ENCODE data around the gene IGSF9B. TPM values are rescaled to one million over a fixed set of nuclear protein-coding genes. Genes with fewer than 3 reads are reported as not detected.

The IGSF9B gene
- total and polyA plus RNA-seq, 12 donors: 0.12 to 23.4 (median 1.6) TPM

DNA sequence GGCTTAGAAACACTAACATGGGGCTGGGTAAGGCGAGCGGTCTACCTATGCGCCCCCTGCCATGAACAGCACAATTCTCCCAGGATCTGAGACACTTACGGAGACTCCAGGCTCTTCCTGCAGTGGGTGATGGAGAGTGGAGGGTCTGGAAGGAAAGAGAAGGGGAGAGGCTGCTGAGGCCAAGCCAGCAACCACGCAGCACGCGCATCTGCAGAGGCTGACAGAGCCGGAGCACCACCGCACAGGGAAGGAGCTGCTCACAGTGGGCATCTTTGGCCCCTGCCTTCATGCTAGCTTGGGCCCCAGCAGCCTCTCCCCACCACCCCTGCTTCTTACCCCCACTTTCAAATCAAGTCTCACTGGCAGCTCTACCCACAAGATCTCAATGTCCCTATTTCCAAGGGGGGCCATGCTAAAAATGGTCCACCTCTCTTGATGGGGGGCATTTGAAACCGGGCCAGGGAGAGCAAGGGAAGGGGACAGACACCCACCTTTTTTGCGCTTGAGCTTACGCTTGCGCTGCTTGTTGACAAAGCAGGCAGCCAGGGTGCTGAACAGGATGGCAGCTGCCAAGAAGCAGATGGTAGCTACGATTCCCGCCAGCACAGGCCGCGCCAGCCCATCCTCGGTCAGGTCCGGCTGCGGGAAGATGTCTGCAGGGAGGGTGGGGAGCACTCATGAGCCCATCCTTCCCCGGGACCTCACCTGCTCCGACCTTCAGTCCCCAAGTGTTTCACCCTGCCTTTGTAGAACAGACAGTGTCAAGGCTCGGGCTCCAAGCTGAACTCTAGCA lies 34.5 kb downstream of the IGSF9B start:
- 87 to 94% (median 93%) methylated on average over 11 to 23 of the region's 23 CpGs for WGBS, 4 donors
- Histone ChIP-seq H3K27me3 (no peaks in the 10 kb centered on the region), H3K4me3 (no peak overlapping the region), H3K4me1 (replicated peaks in 1 of 2) (no peaks in the 10 kb centered on the region), H3K27ac (no peak overlapping the region), H3K36me3 (replicated peaks in 1 of 2) (no peaks in the 10 kb centered on the region), H3K9me3 (replicated peaks in 1 of 3) (no peaks in the 10 kb centered on the region)
- no peak for TF ChIP-seq POLR2A (IDR thresholded peaks at IDR 0.05)
- TF ChIP-seq, protein P1, sequence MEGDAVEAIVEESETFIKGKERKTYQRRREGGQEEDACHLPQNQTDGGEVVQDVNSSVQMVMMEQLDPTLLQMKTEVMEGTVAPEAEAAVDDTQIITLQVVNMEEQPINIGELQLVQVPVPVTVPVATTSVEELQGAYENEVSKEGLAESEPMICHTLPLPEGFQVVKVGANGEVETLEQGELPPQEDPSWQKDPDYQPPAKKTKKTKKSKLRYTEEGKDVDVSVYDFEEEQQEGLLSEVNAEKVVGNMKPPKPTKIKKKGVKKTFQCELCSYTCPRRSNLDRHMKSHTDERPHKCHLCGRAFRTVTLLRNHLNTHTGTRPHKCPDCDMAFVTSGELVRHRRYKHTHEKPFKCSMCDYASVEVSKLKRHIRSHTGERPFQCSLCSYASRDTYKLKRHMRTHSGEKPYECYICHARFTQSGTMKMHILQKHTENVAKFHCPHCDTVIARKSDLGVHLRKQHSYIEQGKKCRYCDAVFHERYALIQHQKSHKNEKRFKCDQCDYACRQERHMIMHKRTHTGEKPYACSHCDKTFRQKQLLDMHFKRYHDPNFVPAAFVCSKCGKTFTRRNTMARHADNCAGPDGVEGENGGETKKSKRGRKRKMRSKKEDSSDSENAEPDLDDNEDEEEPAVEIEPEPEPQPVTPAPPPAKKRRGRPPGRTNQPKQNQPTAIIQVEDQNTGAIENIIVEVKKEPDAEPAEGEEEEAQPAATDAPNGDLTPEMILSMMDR (IDR thresholded peaks at IDR 0.05): no peak
- intact Hi-C loops (cut with DNase I): no loop called here
- DNase-seq: no peak

DNA sequence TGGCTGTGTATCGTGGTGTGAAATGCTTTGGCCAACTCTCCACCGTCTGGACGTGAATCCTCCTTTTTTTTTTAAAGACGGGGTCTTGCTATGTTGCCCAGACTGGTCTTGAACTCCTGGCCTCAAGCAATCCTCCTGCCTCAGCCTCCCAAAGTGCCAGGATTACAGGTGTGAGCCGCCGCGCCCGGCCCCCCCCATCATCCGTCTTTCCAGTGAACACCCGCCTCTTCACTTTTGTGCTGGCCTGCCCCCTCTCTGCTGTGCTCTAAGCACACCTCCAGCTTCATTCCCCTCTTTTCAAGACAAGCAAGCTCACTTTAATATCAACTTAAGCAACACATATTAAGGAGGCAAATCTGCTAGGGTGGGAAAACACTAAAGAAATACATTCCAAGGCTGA lies 35.3 kb downstream of the IGSF9B start:
- no peaks in the 10 kb centered on the region for H3K27me3 ChIP-seq
- TF ChIP-seq, protein P1 (IDR thresholded peaks at IDR 0.05): no peak
- no peak for TF ChIP-seq POLR2A (IDR thresholded peaks at IDR 0.05)
- H3K9me3 ChIP-seq (replicated peaks in 1 of 3): no peaks in the 10 kb centered on the region
- 88 to 92% (median 90%) methylated on average over 10 of the region's 10 CpGs for WGBS, 4 donors
- H3K27ac ChIP-seq: no peak overlapping the region
- H3K4me1 ChIP-seq (replicated peaks in 1 of 2): no peaks in the 10 kb centered on the region
- H3K36me3 ChIP-seq (replicated peaks in 1 of 2): no peaks in the 10 kb centered on the region
- DNase-seq: no peak
- no peak overlapping the region for H3K4me3 ChIP-seq
- intact Hi-C loops (cut with DNase I): no loop called here

DNA sequence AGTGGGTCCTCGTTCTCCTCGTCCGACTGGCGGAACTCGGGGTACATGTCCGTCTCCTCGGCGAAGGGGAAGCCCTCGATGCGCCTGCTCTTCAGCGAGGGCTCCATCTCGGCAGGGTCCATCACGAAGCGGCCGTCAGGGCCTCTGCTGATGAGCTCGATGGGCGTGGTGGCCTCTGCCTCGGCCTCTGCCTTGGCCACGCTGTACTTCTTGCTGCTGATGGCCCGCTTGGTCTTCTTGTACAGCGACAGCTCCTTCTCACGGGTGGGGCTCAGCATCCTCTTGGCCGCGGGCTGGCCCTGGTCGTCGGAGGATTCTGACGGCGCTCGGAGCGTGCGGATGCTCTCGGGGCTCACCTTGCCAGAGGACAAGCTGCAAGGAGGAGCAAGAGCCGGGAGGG lies 35.7 kb downstream of the IGSF9B start:
- no peak overlapping the region for H3K27ac ChIP-seq
- no peak for DNase-seq
- H3K9me3 ChIP-seq (replicated peaks in 1 of 3): no peaks in the 10 kb centered on the region
- intact Hi-C loops (cut with DNase I): no loop called here
- TF ChIP-seq, protein P1 (IDR thresholded peaks at IDR 0.05): no peak
- no peak for TF ChIP-seq POLR2A (IDR thresholded peaks at IDR 0.05)
- H3K4me1 ChIP-seq (replicated peaks in 1 of 2): no peaks in the 10 kb centered on the region
- no peaks in the 10 kb centered on the region for H3K36me3 ChIP-seq (replicated peaks in 1 of 2)
- WGBS, 4 donors: 92 to 95% (median 94%) methylated on average over 15 to 33 of the region's 33 CpGs
- H3K4me3 ChIP-seq: no peak overlapping the region
- no peaks in the 10 kb centered on the region for H3K27me3 ChIP-seq

DNA sequence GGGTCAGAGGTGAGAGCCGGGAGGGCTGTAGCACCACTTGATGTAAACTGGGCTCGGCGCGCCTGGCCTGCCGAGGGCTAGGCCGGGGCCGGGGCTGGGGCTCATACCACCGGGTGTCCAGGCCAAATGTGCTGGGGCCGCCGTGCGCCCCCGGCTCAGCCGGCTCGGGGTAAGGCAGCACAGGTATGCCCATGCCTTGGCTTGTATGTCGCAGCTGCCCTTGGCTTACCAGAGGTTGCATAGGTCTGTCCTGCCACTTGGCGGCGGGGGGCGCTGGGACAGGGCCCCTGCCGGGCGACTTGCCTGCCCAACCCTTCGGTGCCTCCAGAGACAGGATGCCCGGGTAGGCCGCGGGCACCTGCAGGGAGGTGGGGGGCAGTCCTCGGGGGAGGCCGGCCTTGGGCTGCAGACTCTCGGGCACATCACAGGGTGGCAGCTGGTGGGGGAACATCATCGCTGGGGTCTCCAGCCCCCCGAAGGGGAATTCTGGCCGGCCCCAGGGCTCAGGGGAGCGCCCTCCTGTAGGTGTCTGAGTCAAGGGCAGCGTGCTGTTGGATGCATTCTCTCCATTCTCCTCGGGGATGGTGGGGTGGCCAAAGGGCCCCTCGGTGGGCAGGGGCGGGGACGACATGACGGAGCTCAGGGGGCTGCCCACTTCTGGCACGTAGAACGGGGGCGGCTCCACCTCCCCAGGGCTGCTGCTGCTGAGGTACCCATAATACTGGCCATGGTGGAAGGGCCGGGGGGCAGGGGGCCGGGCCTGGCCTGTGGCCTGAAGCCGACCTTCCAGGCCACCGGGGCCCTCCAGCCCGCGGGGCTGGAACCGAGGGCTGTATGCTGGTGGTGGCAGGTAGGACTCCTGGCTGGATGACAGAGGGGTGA lies 36.4 kb downstream of the IGSF9B start:
- Histone ChIP-seq H3K9me3 (replicated peaks in 1 of 3) (no peaks in the 10 kb centered on the region), H3K27ac (no peak overlapping the region), H3K27me3 (no peaks in the 10 kb centered on the region), H3K4me1 (replicated peaks in 1 of 2) (no peaks in the 10 kb centered on the region), H3K36me3 (replicated peaks in 1 of 2) (no peaks in the 10 kb centered on the region), H3K4me3 (no peak overlapping the region)
- intact Hi-C loops (cut with DNase I): no loop called here
- TF ChIP-seq, protein P1 (IDR thresholded peaks at IDR 0.05): no peak
- no peak for TF ChIP-seq POLR2A (IDR thresholded peaks at IDR 0.05)
- 81 to 92% (median 88%) methylated on average over 15 to 47 of the region's 47 CpGs for WGBS, 4 donors
- DNase-seq: no peak

All from adrenal gland (tissue), 12 donors.